Measurements from ENCODE around the gene ANKIB1.
"Not testable (repeated sequence)": the region's sequence is repeated elsewhere in the genome, so short reads cannot be mapped to it uniquely, and the experiment has no call there.

Gene ANKIB1, protein sequence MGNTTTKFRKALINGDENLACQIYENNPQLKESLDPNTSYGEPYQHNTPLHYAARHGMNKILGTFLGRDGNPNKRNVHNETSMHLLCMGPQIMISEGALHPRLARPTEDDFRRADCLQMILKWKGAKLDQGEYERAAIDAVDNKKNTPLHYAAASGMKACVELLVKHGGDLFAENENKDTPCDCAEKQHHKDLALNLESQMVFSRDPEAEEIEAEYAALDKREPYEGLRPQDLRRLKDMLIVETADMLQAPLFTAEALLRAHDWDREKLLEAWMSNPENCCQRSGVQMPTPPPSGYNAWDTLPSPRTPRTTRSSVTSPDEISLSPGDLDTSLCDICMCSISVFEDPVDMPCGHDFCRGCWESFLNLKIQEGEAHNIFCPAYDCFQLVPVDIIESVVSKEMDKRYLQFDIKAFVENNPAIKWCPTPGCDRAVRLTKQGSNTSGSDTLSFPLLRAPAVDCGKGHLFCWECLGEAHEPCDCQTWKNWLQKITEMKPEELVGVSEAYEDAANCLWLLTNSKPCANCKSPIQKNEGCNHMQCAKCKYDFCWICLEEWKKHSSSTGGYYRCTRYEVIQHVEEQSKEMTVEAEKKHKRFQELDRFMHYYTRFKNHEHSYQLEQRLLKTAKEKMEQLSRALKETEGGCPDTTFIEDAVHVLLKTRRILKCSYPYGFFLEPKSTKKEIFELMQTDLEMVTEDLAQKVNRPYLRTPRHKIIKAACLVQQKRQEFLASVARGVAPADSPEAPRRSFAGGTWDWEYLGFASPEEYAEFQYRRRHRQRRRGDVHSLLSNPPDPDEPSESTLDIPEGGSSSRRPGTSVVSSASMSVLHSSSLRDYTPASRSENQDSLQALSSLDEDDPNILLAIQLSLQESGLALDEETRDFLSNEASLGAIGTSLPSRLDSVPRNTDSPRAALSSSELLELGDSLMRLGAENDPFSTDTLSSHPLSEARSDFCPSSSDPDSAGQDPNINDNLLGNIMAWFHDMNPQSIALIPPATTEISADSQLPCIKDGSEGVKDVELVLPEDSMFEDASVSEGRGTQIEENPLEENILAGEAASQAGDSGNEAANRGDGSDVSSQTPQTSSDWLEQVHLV

DNA sequence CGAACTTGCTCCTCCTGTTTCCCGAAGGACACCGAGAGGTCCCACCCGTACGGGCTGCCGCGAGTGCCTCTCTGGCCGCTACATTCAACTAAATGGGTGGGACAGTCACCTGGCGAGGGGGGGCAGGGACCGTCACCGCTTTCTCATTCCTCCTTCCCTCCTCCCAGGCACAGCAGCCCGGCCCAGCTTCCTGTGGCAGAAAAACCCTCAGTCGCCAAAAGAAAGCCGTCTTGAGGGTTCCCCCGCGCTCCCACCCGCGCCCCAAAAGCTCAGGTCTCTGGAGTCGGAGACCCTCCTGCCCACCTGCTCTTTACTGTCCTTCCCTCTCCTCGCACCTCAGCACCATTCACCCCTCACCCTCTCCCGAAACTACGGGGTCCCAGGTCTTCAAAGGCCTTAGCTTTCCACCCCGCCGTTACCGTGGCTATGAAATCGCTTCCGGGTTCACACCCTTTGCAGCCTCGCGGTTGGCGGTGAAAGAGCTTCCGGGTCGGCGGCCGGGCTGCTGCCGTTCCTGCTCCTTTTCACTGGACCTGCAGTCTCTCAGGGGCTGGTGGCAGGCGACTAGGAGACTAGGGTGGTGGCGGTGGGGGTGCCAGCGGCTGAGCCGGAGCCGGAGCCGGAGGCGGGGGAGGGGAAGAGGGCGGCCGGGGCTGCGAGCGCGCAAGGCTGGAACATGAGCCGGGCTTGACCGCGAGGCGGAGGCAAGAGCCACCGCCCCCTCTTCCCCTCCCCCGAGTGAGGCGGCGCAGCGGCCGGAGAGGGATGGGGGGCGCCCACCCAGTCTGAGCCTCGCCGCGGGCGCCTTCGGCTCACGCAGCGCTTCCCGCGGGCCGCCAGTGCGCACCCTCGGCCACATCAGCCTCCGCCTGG lies at the start of gene ANKIB1, which contains the start of gene KRIT1:
TSS of gene ANKIB1 (plus strand) at position 488 of the 873 bp plus-strand sequence. CDS start 49,005 bp downstream, outside the sequence.
TSS of gene KRIT1 (minus strand) at position 428 of the 873 bp plus-strand sequence. CDS start 3,779 bp downstream, outside the sequence.
- peak; percentile 86 for DNase-seq (ENCODE audit: low spot score)

DNA sequence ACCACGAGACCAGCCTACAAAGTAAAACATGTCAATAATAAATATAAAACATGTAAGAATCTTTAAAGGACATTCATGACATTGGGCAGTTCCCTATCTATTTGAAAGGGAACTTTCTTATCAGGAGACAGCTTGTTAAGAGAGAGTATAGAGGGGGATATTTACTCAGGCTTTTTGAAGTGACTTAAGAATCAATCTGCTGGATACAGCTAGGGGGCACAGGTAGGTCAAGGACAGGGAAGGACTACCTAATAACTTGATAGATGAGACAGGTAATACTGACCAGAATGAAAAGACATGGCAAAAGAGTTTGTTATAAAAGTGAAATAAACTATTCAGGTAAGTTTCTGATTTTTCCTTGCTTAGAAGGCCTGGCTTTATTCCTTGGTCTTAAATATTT lies 45.0 kb upstream of the ANKIB1 start:
- DNase-seq (ENCODE audit: low spot score) = no peak

DNA sequence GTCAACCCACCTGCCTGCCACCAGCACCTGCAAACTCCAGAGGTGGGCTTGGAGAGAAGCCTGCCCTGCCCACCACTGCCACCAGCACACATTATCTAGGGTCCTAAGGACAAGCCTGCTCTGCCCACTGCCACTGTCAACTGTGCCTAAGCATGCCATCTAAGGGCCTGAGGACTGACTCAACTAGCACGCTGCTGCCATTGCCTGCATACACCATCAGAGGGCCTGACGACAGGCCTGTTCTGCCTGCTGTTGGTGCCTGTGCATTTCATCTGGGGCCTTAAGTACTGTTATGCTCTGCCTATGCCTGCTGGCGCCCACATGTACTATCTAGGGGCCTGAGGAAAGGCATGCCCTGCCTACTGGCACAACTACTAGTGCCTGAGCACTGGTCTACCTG lies 39.8 kb upstream of the ANKIB1 start:
- DNase-seq (ENCODE audit: low spot score) = no peak

DNA sequence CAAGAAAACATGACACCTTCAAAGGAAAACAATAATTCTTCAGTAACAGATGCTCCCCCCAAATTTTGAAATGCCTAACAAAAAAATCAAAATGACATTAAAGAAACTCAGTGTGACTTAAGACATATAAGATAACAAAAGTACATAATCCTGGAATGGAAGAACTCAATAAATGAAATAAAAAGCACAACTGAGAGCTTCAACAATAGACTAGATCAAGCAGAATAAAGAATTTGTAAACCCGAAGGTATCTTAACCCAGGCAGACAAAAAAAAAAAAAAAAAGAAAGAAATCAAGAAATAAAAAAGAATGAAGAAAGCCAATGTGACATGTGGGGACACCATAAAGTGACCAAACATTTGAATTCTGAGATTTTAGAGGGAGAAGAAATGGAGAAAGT lies 39.1 kb upstream of the ANKIB1 start:
- DNase-seq (ENCODE audit: low spot score) = no peak

DNA sequence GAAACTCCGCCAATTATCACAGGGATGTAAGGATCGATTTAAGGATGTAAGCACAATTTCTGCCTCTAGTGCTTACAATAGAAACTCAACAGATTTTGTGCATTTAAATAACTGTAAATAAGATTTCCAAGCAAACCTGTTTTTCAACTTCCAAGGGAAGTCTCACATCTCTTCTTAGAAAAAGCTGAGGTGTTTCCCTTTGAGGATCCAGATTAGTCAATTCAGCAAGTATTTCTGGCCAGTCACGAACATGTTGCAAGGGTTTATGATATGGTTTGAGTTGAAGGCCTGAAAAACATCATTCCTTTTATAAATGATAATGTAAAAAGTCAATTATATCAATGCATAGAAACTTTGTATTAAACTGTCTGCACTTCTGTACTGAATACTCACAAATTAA lies 24.0 kb upstream of the ANKIB1 start:
- DNase-seq (ENCODE audit: low spot score) = no peak

DNA sequence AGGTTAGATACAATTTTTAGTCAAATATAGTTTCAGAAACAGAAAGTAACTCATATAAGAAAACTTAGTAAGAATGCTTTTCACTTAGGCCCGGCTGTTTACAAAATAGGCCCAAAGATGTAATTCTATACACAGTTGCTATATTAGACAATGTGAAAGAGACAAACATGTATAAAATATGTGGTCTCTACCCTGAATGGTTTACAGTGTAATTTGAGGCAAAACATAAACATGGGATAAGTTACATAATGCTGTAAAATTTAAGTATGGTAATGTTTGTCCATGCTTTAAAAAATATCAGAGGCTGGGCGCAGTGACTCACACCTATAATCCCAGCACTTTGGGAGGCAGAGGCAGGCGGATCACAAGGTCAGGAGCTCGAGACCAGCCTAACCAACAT lies 18.8 kb upstream of the ANKIB1 start:
- no peak for DNase-seq (ENCODE audit: low spot score)

DNA sequence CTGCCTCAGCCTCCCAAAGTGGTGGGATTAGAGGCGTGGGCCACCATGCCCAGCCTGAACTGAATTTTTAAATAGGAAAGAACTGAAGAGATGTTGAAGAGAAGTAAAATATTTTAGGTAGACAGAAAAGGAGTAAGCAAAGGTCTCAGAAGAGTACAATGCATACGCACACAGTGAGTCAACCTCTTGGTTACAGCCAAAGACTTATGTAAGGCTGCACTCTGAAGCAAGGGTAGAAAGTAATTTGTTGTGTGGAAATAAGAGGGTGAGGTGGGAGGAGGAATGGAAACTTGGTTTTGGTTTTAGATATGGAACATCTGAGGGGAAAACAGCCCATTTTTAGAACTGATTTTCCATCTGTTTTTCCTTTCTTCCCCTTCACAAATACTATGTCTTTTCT lies 17.7 kb upstream of the ANKIB1 start:
- no peak for DNase-seq (ENCODE audit: low spot score)

DNA sequence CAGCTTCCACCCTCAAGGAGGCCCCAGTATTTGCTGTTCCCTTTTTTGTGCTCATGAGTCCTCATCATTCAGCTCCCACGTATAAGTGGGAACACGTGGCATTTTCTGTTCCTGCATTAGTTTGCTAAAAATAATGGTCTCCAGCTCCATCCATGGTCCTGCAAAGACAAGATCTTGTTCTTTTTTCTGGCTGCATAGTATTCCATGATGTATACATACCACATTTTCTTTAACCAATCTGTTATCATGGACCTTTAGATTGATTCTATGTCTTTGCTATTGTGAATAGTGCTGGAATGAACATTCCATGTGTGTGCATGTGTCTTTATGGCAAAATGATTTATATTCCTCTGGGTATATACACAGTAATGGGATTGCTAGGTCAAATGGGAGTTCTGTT lies 17.0 kb upstream of the ANKIB1 start:
- DNase-seq (ENCODE audit: low spot score) = no peak

DNA sequence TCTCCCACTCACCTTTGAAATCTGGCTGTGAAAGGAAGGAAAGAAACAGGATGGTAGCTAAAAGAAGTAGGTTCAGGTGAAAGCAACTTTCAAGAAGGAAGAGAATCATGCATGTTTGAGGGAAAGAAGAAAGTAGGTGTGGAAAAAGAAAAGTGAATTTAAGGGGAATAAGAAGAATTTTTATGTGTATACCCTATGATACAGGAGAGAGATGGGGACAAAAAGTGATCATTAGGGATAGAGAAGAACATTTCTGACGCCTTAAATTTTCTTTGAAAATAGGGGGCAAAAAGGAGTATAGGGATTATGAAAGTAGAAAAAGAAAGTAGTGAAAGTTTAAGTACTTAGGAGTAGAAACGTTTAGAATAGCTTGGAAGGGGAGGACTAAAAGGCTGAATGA lies 15.2 kb upstream of the ANKIB1 start:
- no peak for DNase-seq (ENCODE audit: low spot score)

DNA sequence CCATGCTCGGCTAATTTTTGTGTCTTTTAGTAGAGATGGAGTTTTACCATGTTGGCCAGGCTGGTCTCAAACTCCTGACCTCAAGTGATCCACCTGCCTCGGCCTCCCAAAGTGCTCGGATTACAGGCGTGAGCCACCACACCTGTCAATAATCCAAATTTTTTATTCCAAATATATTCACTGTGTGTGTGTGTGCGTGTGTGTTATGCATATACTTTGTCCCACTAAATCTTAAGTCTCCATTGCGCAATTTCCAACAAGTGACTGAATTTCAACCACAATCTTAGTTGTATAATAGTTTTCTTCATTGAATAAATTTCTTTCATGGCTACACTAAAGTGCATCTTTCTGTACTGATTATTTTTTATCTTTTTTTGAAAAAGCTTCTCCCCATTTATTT lies 2.8 kb upstream of the ANKIB1 start:
- no peak for DNase-seq (ENCODE audit: low spot score)

DNA sequence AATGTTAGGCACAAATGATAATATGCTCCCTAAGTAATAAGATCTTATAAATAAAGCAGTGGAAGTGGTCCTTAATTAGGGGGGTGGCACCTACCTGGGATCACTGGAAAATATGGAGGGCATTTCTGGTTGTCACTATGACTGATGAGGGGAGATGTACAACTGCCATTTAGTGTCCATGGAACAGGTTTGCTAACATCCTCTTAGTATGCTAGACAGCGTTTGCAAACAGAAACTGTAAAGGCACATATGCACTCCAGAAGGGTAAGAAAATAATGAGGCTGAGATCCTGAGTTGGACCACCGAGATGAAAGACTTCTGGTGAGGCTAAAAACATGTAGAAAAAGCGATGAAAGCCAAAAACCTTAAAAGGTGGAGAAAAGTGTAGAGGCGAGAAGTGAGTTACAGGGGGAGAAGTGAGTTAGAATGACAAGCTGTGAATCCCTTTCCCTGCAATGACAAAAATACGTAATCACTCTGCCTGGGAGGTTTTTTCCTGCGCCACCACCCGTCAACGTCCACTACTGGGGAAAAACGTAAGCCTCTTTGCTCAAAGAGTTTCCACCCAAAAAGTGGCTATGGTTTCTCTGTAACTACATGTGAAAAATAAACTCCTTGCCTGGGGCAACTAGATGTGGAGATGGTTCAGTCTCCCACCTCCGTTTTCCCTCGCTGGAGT lies 827 bp upstream of the ANKIB1 start:
- no peak for DNase-seq (ENCODE audit: low spot score)

DNA sequence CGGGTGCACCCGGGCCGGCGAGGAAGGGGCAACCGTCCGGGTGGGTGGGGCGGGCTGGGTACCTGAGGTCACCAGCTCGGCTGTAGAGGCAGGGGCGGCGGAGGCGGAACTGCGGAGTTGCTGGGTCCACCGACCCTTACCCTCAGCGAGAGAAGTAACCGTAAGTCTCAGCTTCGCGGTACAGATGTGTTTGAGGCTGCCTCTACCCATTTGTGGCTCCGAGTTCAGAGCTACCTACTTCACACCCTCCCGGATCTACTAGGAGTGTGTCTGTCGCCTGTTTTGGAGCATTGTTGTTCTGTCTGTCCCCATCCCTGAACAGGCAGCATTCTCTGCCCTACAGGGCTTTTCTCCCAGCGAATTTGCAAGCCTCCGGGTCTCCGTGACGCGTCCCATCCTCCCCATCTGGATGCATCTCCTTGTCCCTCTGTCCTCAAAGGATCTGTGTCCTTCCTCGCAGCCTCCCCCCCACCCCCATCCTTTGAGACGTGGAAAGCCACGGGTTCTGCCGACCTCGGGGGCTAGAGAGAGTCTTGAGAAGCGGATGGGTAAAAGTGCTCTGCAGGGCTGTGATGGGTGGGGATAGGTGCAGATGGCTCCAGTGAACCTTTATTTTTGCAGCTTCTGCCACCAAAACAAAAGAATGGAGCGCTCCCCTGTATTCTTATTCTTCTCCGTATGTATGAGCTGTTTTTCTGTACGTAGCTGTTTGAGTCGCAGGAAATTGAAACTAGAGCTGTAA lies 757 bp downstream of the ANKIB1 start:
- DNase-seq (ENCODE audit: low spot score) = peak; percentile 55

DNA sequence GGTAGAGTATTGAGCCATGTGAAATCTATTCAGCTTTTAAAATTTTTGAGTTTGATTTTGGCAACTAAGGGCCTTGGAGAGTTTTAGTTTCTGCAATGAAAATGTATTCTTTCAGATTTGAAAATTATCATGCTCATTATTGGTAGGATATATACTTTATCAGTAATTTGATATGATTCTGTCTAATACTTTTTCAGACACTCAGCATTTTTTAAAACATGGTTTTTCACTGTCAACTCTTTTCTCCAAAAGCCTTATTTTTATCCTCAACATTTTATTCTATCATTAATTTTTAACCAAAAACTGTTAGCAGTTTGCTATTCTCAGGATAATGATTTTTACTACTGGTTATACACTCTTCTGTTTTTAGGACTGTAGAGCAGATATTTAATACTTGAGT lies 4.8 kb downstream of the ANKIB1 start:
- no peak for DNase-seq (ENCODE audit: low spot score)

DNA sequence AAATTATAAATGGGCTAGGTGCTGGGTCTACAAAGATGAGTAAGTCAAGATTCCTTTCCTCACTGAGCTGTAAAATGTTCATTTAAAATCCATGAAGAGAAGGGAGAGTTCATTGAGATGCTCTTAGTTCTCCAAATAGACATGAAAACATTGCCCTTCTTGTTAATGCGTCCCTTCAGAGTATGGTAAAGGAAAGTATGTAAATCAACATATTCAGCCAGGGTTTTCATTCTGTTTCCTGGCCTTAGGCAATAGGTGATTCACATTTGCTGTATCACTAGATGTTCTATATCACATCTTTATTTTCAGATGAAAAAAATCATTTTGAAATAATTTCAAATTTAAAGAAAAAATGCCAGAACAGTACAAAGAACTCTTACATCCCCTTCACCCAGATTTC lies 5.4 kb downstream of the ANKIB1 start:
- DNase-seq (ENCODE audit: low spot score) = no peak

DNA sequence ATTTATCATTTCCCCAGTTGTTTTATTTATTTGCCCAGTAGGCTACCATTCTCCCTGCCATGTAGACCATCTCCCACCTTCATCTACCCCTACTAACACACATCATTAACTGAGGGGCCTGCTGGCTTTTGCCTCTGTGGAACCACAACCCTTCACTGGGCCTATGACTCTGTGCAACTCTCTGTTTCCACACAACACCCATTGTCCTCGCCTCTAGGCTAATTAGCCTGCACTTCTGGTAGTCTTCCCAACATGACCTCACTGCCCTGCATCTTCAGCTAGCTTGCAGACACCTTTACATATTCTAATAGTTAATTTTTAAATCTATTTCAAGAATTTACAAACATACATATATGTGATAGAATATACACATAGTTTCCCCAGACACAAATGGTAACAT lies 7.5 kb downstream of the ANKIB1 start:
- no peak for DNase-seq (ENCODE audit: low spot score)

DNA sequence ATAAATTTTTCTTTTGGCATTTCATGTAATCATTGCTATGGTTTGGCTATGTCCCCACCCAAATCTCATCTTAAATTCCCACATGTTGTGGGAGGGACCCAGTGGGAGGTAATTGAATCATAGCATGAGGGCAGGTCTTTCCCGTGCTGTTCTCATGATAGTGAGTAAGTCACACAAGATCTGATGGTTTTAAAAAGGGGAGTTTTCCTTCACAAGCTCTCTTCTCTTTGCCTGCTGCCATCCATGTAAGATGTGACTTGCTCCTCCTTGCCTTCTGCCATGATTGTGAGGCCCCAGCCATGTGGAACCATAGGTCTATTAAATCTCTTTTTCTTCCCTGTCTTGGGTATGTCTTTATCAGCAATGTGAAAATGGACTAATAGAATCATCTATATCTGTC lies 9.0 kb downstream of the ANKIB1 start:
- not testable (repeated sequence) for DNase-seq (ENCODE audit: low spot score)

DNA sequence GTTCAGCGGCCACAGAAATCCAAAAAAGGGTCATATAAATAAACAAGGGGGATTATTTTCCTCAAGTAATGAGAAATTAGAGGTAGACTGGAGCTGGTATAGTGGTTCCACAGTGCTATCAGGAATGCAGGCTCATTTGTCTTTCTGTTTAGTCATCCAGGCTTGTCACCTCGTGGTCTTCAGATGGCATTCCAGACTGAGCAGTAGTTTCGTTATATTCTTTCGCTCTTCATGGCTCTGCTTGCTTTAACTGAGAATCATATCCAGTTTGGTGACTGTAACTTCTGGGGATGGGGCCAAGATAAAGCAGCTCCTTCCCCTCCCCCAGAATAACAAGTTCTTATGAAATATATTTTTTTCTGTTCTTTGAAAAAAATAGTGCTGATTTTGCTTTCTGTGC lies 9.5 kb downstream of the ANKIB1 start:
- DNase-seq (ENCODE audit: low spot score) = no peak

DNA sequence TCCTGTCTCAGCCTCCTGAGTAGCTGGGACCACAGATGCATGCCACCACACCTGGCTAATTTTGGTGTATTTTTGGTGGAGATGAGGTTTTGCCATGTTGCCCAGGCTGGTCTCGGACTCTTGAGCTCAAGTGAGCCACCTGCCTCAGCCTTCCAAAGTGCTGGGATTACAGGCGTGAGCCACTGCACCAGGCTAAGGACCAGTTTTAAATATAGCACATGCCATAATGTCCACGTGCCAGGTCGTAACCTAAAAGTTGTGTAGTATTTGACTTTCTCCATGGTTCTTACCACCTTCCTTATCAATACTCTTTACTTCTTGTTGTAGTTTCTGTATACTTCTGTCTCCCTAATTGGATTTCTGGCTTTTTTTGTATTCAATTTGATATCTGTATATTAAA lies 13.3 kb downstream of the ANKIB1 start:
- no peak for DNase-seq (ENCODE audit: low spot score)

DNA sequence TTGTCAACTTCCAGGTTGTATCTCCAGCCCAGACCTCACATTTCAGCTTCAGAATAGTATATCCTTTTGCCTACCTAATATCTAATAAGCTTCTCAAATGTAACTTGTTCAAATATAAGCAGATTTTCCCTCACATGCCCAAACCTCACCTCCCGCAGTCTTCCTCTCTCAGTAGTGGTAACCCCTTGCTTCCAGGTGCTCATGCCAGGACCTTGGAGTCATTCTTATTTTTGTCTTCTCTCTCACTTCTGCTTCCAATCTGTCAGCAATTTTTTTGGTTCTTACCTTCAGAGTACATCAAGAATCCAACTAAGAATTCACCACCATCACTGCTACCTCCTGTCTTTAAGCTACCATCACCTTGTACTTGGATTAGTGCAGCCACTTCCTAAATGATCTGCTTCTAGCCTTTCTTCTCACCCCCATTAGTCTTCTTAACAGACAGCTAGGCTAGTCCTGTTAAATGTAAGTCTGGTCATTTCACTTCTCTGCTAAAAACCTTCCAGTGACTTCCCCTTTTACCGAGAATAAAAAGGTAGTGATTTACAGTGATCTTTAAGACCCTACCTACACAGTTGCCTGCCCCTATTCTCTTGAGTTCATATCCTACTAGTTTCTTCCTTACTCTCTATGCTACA lies 14.0 kb downstream of the ANKIB1 start:
- DNase-seq (ENCODE audit: low spot score) = no peak

DNA sequence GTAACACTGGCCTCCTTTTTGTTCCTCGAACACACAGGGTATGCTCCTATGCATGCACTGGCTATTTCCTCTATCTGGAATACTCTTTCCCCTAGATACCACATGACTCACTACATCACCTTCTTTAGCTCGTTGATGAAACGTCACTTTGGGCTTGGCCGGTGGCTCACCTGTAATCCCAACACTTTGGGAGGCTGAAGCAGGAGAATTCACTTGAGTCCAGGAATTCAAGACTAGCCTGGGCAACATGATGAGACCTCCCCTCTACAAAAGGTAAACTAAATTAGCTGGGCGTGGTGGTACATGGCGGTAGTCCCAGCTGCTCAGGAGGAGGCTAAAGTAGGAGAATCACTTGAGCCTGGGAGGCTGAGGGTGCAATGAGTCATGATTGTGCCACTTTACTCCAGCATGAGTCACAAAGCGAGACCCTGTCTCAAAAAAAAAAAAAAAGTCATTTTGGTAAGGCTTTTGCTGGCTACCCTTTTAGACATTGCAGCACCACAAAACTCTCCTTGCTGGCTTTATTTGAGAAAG lies 14.5 kb downstream of the ANKIB1 start:
- no peak for DNase-seq (ENCODE audit: low spot score)

Data from germinal center (tissue), 1 donor.